Measurements from ENCODE around the gene SAYSD1. TPM values are rescaled to one million over a fixed set of nuclear protein-coding genes. Genes with fewer than 3 reads are reported as not detected.

SAYSD1 gene
- polyA plus RNA-seq, 3 donors = 4.3 to 15.5 (median 12.0) TPM

- no peaks in the 10 kb centered on the region for H3K9me3 ChIP-seq (replicated peaks in 1 of 2; ENCODE audit: control insufficient read depth in 1 of 2, insufficient read depth in 1 of 2, low read length in 2 of 2)
Measured at GRCh38 chr6:39085129-39085797, 29.7 kb downstream of the SAYSD1 start.

GRCh38 chr6:39084506-39084905, 30.5 kb downstream of the SAYSD1 start:
- H3K79me2 ChIP-seq (ENCODE audit: insufficient read depth, low read length) = no peaks in the 10 kb centered on the region
- no peak overlapping the region for H3K4me3 ChIP-seq (replicated peaks in 1 of 3; ENCODE audit: low read depth in 2 of 3, low read length in 3 of 3)
- H3K36me3 Mint-ChIP-seq = no peaks in the 10 kb centered on the region
- no peak for DNase-seq
- WGBS (ENCODE audit: insufficient coverage) = 90% methylated on average over 4 of the region's 7 CpGs
- H3K27me3 Mint-ChIP-seq (ENCODE audit: low read depth in 3 of 3) = peaks cover 13 to 36% (median 14%) of the 10 kb centered on the region in 3 donors
- H4K20me1 ChIP-seq (ENCODE audit: insufficient read depth, low read length) = no peaks in the 10 kb centered on the region
- H3K36me3 ChIP-seq (replicated peaks in 1 of 2; ENCODE audit: control insufficient read depth in 1 of 2, insufficient read depth in 2 of 2, low read length in 2 of 2) = no peaks in the 10 kb centered on the region
- H3K9me3 Mint-ChIP-seq = no peaks in the 10 kb centered on the region
- TF ChIP-seq CTCF (IDR thresholded peaks at IDR 0.05) = no peak
- H3K27ac Mint-ChIP-seq = no peak overlapping the region
- H3K27ac ChIP-seq (ENCODE audit: low read depth in 1 of 2, low read length in 2 of 2) = no peak overlapping the region
- H3K4me2 ChIP-seq (replicated peaks; ENCODE audit: extremely low read depth, low read length, poor library complexity, severe bottlenecking) = no peak overlapping the region
- no peak overlapping the region for H3K4me3 Mint-ChIP-seq
- no peaks in the 10 kb centered on the region for H3K9me3 ChIP-seq (replicated peaks in 1 of 2; ENCODE audit: control insufficient read depth in 1 of 2, insufficient read depth in 1 of 2, low read length in 2 of 2)
- intact Hi-C loops (cut with micrococcal nuclease) = no loop called here
- no peak overlapping the region for H3K9ac ChIP-seq (ENCODE audit: insufficient read depth, low read length, poor library complexity, severe bottlenecking)
- no peaks in the 10 kb centered on the region for H3K4me1 Mint-ChIP-seq
- no peaks in the 10 kb centered on the region for H3K4me1 ChIP-seq (ENCODE audit: control insufficient read depth in 1 of 2, insufficient read depth in 2 of 2, low read length in 2 of 2)
- H2AFZ ChIP-seq (ENCODE audit: insufficient read depth, low read depth, low read length, poor library complexity, severe bottlenecking) = no peak overlapping the region
- peaks cover 3% of the 10 kb centered on the region in 2 donors for H3K27me3 ChIP-seq (ENCODE audit: control insufficient read depth in 2 of 2, insufficient read depth in 2 of 2, low read length in 2 of 2)

More at GRCh38 chr6:39085129-39085797, 29.7 kb downstream of the SAYSD1 start:
- Mint-ChIP-seq H3K4me1 (peaks cover 2% of the 10 kb centered on the region), H3K36me3 (no peaks in the 10 kb centered on the region), H3K9me3 (no peaks in the 10 kb centered on the region), H3K27me3 (ENCODE audit: low read depth in 3 of 3) (peaks cover 16 to 44% (median 19%) of the 10 kb centered on the region in 3 donors), H3K27ac (no peak overlapping the region), H3K4me3 (no peak overlapping the region)
- TF ChIP-seq CTCF (IDR thresholded peaks at IDR 0.05) = no peak
- no peak overlapping the region for H3K4me3 ChIP-seq (replicated peaks in 1 of 3; ENCODE audit: low read depth in 2 of 3, low read length in 3 of 3)
- H2AFZ ChIP-seq (ENCODE audit: insufficient read depth, low read depth, low read length, poor library complexity, severe bottlenecking) = no peak overlapping the region
- intact Hi-C loops (cut with micrococcal nuclease) = no loop called here
- no peaks in the 10 kb centered on the region for H3K79me2 ChIP-seq (ENCODE audit: insufficient read depth, low read length)
- peaks cover 4 to 9% of the 10 kb centered on the region in 2 donors for H3K27me3 ChIP-seq (ENCODE audit: control insufficient read depth in 2 of 2, insufficient read depth in 2 of 2, low read length in 2 of 2)
- no peaks in the 10 kb centered on the region for H3K4me1 ChIP-seq (ENCODE audit: control insufficient read depth in 1 of 2, insufficient read depth in 2 of 2, low read length in 2 of 2)
- no peak overlapping the region for H3K4me2 ChIP-seq (replicated peaks; ENCODE audit: extremely low read depth, low read length, poor library complexity, severe bottlenecking)
- no CpG with 5 or more reads among the region's 5 CpGs for WGBS (ENCODE audit: insufficient coverage)
- H3K36me3 ChIP-seq (replicated peaks in 1 of 2; ENCODE audit: control insufficient read depth in 1 of 2, insufficient read depth in 2 of 2, low read length in 2 of 2) = no peaks in the 10 kb centered on the region
- no peak overlapping the region for H3K27ac ChIP-seq (ENCODE audit: low read depth in 1 of 2, low read length in 2 of 2)
- H3K9ac ChIP-seq (ENCODE audit: insufficient read depth, low read length, poor library complexity, severe bottlenecking) = no peak overlapping the region
- H4K20me1 ChIP-seq (ENCODE audit: insufficient read depth, low read length) = no peaks in the 10 kb centered on the region
- no peak for DNase-seq

All from CD14-positive monocyte (primary cell).